Calu3 (cell line): ENCODE data around the gene RGL3. TPM values are rescaled to one million over a fixed set of nuclear protein-coding genes. Genes with fewer than 3 reads are reported as not detected.

Source experiments
- BruUV-seq: library from RNA; stranded (reverse); fragments of 400-500 nt; replicated peaks from 2 replicates; lab custom pipeline; 2021; lab: Mats Ljungman, UMichigan
- CTCF ChIA-PET: fragments of 300-600 bp; sonication (Branson Sonifier 250); formaldehyde crosslinking; loops from one replicate; lab custom pipeline; 2022; ENCODE audit warnings: antibody characterized with exemption; lab: Charles Lee
- DNase-seq: peaks from one replicate; pipeline ENCODE4 v3.0.0; 2022
- H3K27ac Mint-ChIP-seq: one replicate; pipeline ENCODE4 v1.8.0; 2022; ENCODE audit warnings: mixed read lengths; ENCODE audit not compliant: unreplicated experiment
- H3K27me3 Mint-ChIP-seq: one replicate; pipeline ENCODE4 v1.8.0; 2022; ENCODE audit warnings: mixed read lengths; ENCODE audit not compliant: unreplicated experiment
- H3K36me3 Mint-ChIP-seq: one replicate; pipeline ENCODE4 v1.8.0; 2022; ENCODE audit warnings: mild to moderate bottlenecking, moderate library complexity, mixed read lengths; ENCODE audit not compliant: insufficient read depth, unreplicated experiment
- H3K4me1 Mint-ChIP-seq: one replicate; pipeline ENCODE4 v1.8.0; 2022; ENCODE audit warnings: mild to moderate bottlenecking, low read depth, mixed read lengths; ENCODE audit not compliant: unreplicated experiment
- H3K4me3 Mint-ChIP-seq: one replicate; pipeline ENCODE4 v1.8.0; 2022; ENCODE audit warnings: mild to moderate bottlenecking, low read depth, moderate library complexity, mixed read lengths; ENCODE audit not compliant: unreplicated experiment
- H3K9me3 Mint-ChIP-seq: one replicate; pipeline ENCODE4 v1.8.0; 2022; ENCODE audit warnings: low read depth, mixed read lengths; ENCODE audit not compliant: unreplicated experiment
- intact Hi-C: fragments of 100-400 bp; cut with micrococcal nuclease; formaldehyde crosslinking; loops from one replicate; pipeline ENCODE4 v1.10.0; 2022; ENCODE audit not compliant: unreplicated experiment
- total RNA-seq: library from RNA; stranded (reverse); gene quantifications from 2 replicates; pipeline ENCODE4 v1.2.3, GENCODE V29; 2022
- TF ChIP-seq, protein P1 (sequence below): fragments of 200-600 bp; IDR thresholded peaks from one replicate; pipeline ENCODE4 v1.8.0; 2022; ENCODE audit warnings: antibody characterized with exemption; ENCODE audit not compliant: unreplicated experiment

RGL3 gene
- total RNA-seq, 1 experiment from 2014 or later: 84.1 TPM

GRCh38 chr19:11446271-11446651 lies 27.1 kb upstream of the RGL3 start:
- TF ChIP-seq, protein P1, sequence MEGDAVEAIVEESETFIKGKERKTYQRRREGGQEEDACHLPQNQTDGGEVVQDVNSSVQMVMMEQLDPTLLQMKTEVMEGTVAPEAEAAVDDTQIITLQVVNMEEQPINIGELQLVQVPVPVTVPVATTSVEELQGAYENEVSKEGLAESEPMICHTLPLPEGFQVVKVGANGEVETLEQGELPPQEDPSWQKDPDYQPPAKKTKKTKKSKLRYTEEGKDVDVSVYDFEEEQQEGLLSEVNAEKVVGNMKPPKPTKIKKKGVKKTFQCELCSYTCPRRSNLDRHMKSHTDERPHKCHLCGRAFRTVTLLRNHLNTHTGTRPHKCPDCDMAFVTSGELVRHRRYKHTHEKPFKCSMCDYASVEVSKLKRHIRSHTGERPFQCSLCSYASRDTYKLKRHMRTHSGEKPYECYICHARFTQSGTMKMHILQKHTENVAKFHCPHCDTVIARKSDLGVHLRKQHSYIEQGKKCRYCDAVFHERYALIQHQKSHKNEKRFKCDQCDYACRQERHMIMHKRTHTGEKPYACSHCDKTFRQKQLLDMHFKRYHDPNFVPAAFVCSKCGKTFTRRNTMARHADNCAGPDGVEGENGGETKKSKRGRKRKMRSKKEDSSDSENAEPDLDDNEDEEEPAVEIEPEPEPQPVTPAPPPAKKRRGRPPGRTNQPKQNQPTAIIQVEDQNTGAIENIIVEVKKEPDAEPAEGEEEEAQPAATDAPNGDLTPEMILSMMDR: no peak
- peaks cover 21% of the 10 kb centered on the region for H3K36me3 Mint-ChIP-seq
- CTCF ChIA-PET: no interaction called here
- no peaks in the 10 kb centered on the region for H3K9me3 Mint-ChIP-seq
- DNase-seq: no peak
- BruUV-seq: no TSS peak
- intact Hi-C loops: loop anchor here (10.0 kb wide), 1 partner anchor 151 kb away; the partner anchor contains the start of gene TSPAN16
- H3K4me3 Mint-ChIP-seq: no peak overlapping the region
- no peaks in the 10 kb centered on the region for H3K4me1 Mint-ChIP-seq
- H3K27me3 Mint-ChIP-seq: no peaks in the 10 kb centered on the region
- no peak overlapping the region for H3K27ac Mint-ChIP-seq

GRCh38 chr19:11445141-11445540 lies 26.0 kb upstream of the RGL3 start:
- H3K27me3 Mint-ChIP-seq: no peaks in the 10 kb centered on the region
- H3K4me3 Mint-ChIP-seq: no peak overlapping the region
- H3K9me3 Mint-ChIP-seq: no peaks in the 10 kb centered on the region
- peaks cover 24% of the 10 kb centered on the region for H3K36me3 Mint-ChIP-seq
- H3K4me1 Mint-ChIP-seq: no peaks in the 10 kb centered on the region
- TF ChIP-seq, protein P1: no peak
- intact Hi-C loops: loop anchor here (10.0 kb wide), 1 partner anchor 150 kb away; the partner anchor contains the start of gene TSPAN16
- BruUV-seq: no TSS peak
- DNase-seq: no peak
- no peak overlapping the region for H3K27ac Mint-ChIP-seq
- CTCF ChIA-PET: no interaction called here

- Mint-ChIP-seq H3K9me3 (no peaks in the 10 kb centered on the region), H3K4me3 (no peak overlapping the region), H3K4me1 (no peaks in the 10 kb centered on the region), H3K27me3 (no peaks in the 10 kb centered on the region), H3K27ac (no peak overlapping the region), H3K36me3 (peaks cover 22% of the 10 kb centered on the region)
- DNase-seq: no peak
- CTCF ChIA-PET: interaction anchor here (0.6 to 0.9 kb wide), 2 partner anchors 310 to 797 kb away, joined by 3 to 4 read pairs; no protein-coding TSS in a partner anchor
- no TSS peak for BruUV-seq
- intact Hi-C loops: loop anchor here (10.0 kb wide), 1 partner anchor 149 kb away; the partner anchor contains the start of gene TSPAN16
- TF ChIP-seq, protein P1: no peak
These were observed 24.9 kb upstream of the RGL3 start for GRCh38 chr19:11444059-11444458.

DNA sequence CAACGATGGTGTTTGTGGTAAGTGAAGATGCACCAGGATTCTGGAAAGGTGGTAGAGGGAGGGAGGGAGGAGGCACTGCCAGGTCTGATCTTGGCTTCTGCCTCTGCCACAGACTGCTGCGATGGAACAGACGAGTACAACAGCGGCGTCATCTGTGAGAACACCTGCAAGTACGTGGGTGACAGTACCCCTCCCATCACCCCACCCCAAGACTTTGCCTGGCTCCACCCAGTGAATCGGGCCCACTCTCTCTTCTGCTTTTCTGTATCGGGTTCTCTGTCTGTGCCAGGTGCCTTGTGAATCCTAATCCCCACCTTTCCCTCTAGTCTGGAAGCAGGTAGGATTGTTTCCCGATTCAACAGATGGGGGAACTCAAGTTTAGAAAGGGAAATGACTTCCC lies 18.8 kb upstream of the RGL3 start:
- CTCF ChIA-PET: no interaction called here
- no peak for DNase-seq
- Mint-ChIP-seq H3K27me3 (no peaks in the 10 kb centered on the region), H3K36me3 (peaks cover 43% of the 10 kb centered on the region), H3K4me1 (no peaks in the 10 kb centered on the region), H3K27ac (no peak overlapping the region), H3K4me3 (no peak overlapping the region), H3K9me3 (no peaks in the 10 kb centered on the region)
- TSS peak; percentile 16 for BruUV-seq
- TF ChIP-seq, protein P1: no peak
- intact Hi-C loops: no loop called here
